ENCODE results near the gene CARD19.

- no peak for TF ChIP-seq CTCF (IDR thresholded peaks at IDR 0.05)
- no peak for TF ChIP-seq EZH2 (IDR thresholded peaks at IDR 0.05; ENCODE audit: borderline replicate concordance, insufficient read depth, low read depth, low read length, poor library complexity, severe bottlenecking)
Observed at GRCh38 chr9:93155716-93156474, 59.9 kb downstream of the CARD19 start.
